B cell (primary cell): ENCODE data around the gene GSS. TPM values are rescaled to one million over a fixed set of nuclear protein-coding genes. Genes with fewer than 3 reads are reported as not detected.

Experiments used
- ATAC-seq: fragments of 200-7000 bp; cut with Tn5 transposase; one replicate; pipeline ENCODE4 v1.10.0; 2021; ENCODE audit warnings: low read depth, mild to moderate bottlenecking, moderate number of reproducible peaks, moderate library complexity
- CTCF ChIA-PET: fragments of 350-600 bp; sonication (Branson Sonifier 250); formaldehyde crosslinking; loops from one replicate; lab custom pipeline; 2021; ENCODE audit warnings: antibody characterized with exemption, inconsistent platforms; lab: Charles Lee
- POLR2A ChIA-PET: fragments of 350-600 bp; sonication (Branson Sonifier 250); formaldehyde crosslinking; loops from one replicate; lab custom pipeline; 2021; ENCODE audit warnings: antibody characterized with exemption; lab: Charles Lee
- DNase-seq: peaks from one replicate; pipeline ENCODE4 v3.0.0; 2013
- H2AFZ ChIP-seq: 2 replicates; pipeline ENCODE4 v1.6.1; 2012; ENCODE audit warnings: mild to moderate bottlenecking, low read depth, low read length; ENCODE audit not compliant: insufficient read depth, poor library complexity, severe bottlenecking
- H3K27ac ChIP-seq, 2 donors: 1 replicate in 1 of 2; 2 replicates in 1 of 2; pipeline ENCODE4 v1.5.1; 2012 to 2013; ENCODE audit warnings: low read length in 2 of 2, mild to moderate bottlenecking in 2 of 2, moderate library complexity in 1 of 2
- H3K27me3 ChIP-seq, 4 experiments: fragments of 200-600 bp in 1 of 4; sonication (generic) in 1 of 4; replicated peaks in 1 of 4; 1 replicate in 2 of 4; 2 replicates in 2 of 4; pipeline versions ENCODE4 v1.6.1 to v1.7.0; 2013 to 2016; ENCODE audit warnings: low read length in 3 of 4, mild to moderate bottlenecking in 2 of 4, mixed read lengths in 1 of 4, moderate library complexity in 1 of 4; ENCODE audit not compliant: insufficient read depth in 4 of 4, control insufficient read depth in 3 of 4; ENCODE audit errors: control extremely low read depth in 1 of 4
- H3K36me3 ChIP-seq, 2 experiments: replicated peaks in 1 of 2; 1 replicate in 1 of 2; 2 replicates in 1 of 2; pipeline versions ENCODE4 v1.6.1 to v1.7.1; 2013; ENCODE audit warnings: low read length in 1 of 2; ENCODE audit not compliant: insufficient read depth in 2 of 2, control insufficient read depth in 1 of 2; ENCODE audit errors: control extremely low read depth in 1 of 2, extremely low read depth in 1 of 2
- H3K4me1 ChIP-seq, 2 donors: fragments of 200-600 bp in 1 of 2; sonication (generic) in 1 of 2; 1 replicate in 1 of 2; 2 replicates in 1 of 2; pipeline versions ENCODE4 v1.5.1 to v1.6.1; 2013 to 2017; ENCODE audit warnings: low read length in 2 of 2; ENCODE audit not compliant: control insufficient read depth in 2 of 2, insufficient read depth in 2 of 2
- H3K4me2 ChIP-seq: replicated peaks from 2 replicates; pipeline ENCODE3; 2012; ENCODE audit warnings: mild to moderate bottlenecking, low read depth, low read length; ENCODE audit not compliant: poor library complexity, severe bottlenecking
- H3K4me3 ChIP-seq, 5 experiments: fragments of 200-600 bp in 1 of 5; sonication (generic) in 1 of 5; 1 replicate in 3 of 5; 2 replicates in 2 of 5; pipeline versions ENCODE4 v1.5.1 to v1.7.0; 2011 to 2016; ENCODE audit warnings: low read length in 4 of 5, mild to moderate bottlenecking in 4 of 5, low read depth in 2 of 5, control low read depth in 1 of 5, moderate library complexity in 1 of 5; ENCODE audit not compliant: insufficient read depth in 1 of 5; ENCODE audit errors: control extremely low read depth in 1 of 5, extremely low read depth in 1 of 5
- H3K79me2 ChIP-seq: fragments of 200-600 bp; sonication (generic); one replicate; pipeline ENCODE4 v1.6.0; 2016; ENCODE audit warnings: low read length; ENCODE audit not compliant: control insufficient read depth, insufficient read depth
- H3K9ac ChIP-seq: fragments of 200-600 bp; sonication (generic); 2 replicates; pipeline ENCODE4 v1.6.1; 2017; ENCODE audit warnings: mild to moderate bottlenecking, low read length, moderate library complexity
- H3K9me3 ChIP-seq, 3 donors: one replicate each; pipeline versions ENCODE4 v1.6.1 to v1.7.1; 2013; ENCODE audit warnings: low read length in 2 of 3; ENCODE audit not compliant: control insufficient read depth in 2 of 3, insufficient read depth in 1 of 3; ENCODE audit errors: control extremely low read depth in 1 of 3
- H4K20me1 ChIP-seq: 2 replicates; pipeline ENCODE4 v1.6.0; 2012; ENCODE audit warnings: mild to moderate bottlenecking, low read length; ENCODE audit not compliant: insufficient read depth, control insufficient read depth, poor library complexity, severe bottlenecking
- H3K27ac Mint-ChIP-seq: one replicate; pipeline ENCODE4 v1.8.0; 2021; ENCODE audit warnings: mixed read lengths
- H3K27me3 Mint-ChIP-seq: one replicate; pipeline ENCODE4 v1.8.0; 2021; ENCODE audit warnings: mixed read lengths
- H3K4me1 Mint-ChIP-seq: one replicate; pipeline ENCODE4 v1.8.0; 2021; ENCODE audit warnings: mixed read lengths
- H3K4me3 Mint-ChIP-seq: one replicate; pipeline ENCODE4 v1.8.0; 2021; ENCODE audit warnings: mixed read lengths
- H3K9me3 Mint-ChIP-seq: one replicate; pipeline ENCODE4 v1.8.0; 2022; ENCODE audit warnings: mixed read lengths; ENCODE audit not compliant: insufficient read depth
- CTCF ChIP-seq: fragments of 200-600 bp; IDR thresholded peaks from one replicate; pipeline ENCODE4 v1.8.0; 2022; ENCODE audit warnings: antibody characterized with exemption, mild to moderate bottlenecking
- EZH2 ChIP-seq: IDR thresholded peaks from 2 replicates; pipeline ENCODE4 v1.6.1; 2012; ENCODE audit warnings: borderline replicate concordance, low read depth, mild to moderate bottlenecking, moderate library complexity, low read length; ENCODE audit not compliant: insufficient read depth, poor library complexity, severe bottlenecking
- WGBS: methylation state at CpG from one replicate; pipeline ENCODE4 v1.1.5; 2013; ENCODE audit warnings: missing lambda C conversion rate; ENCODE audit not compliant: insufficient coverage; 5-methylcytosine and 5-hydroxymethylcytosine counted together
- intact Hi-C: fragments of 100-400 bp; cut with micrococcal nuclease; formaldehyde crosslinking; loops from one replicate; pipeline ENCODE4 v1.10.0; 2022
- polyA plus RNA-seq: library from polyadenylated mRNA; depleted of rRNA; stranded (reverse); fragments of >200 nt; gene quantifications from 2 replicates; pipeline ENCODE4 v1.2.3, GENCODE V29; 2012
- total RNA-seq, 2 donors: library from RNA; stranded (reverse); fragments of 120-200 nt in 1 of 2; gene quantifications; 1 replicate in 1 of 2; 2 replicates in 1 of 2; pipeline versions ENCODE4 v1.2.3 to v1.2.4, GENCODE V29; 2013 to 2022

The GSS gene
- total and polyA plus RNA-seq, 2 donors (not counting 1 experiment from before 2014, with no cell fraction given) = 22.5 to 28.6 TPM

DNA sequence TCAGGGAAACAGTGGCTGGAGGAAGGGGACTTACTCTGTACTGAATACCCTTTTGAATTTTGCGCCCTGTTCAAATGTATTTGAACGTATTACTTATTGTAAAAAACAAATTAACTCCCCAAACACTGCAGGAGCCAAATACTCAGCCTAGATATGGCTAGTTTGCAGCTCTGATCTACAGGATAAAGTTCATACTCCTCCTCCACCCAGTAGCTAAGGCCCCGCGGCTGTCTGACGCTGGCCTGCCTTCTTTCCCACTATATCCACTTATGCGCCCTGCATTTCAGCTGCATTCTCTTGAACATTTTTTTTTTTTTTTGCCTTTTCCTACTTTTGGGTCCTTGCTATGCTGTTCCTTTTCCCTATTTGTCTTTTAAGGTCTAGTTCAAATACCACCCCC is 6.5 kb downstream of the GSS start:
- Histone ChIP-seq H3K9me3 (no peaks in the 10 kb centered on the region), H3K9ac (no peak overlapping the region), H3K4me1 (no peaks in the 10 kb centered on the region), H4K20me1 (no peaks in the 10 kb centered on the region), H3K4me2 (no peak overlapping the region), H3K27ac (no peak overlapping the region), H3K79me2 (no peaks in the 10 kb centered on the region), H3K27me3 (no peaks in the 10 kb centered on the region), H2AFZ (no peak overlapping the region), H3K36me3 (peaks cover 1 to 6% of the 10 kb centered on the region in 2 experiments), H3K4me3 (no peak overlapping the region)
- no peak for ATAC-seq
- DNase-seq = no peak
- POLR2A ChIA-PET = no interaction called here
- Mint-ChIP-seq H3K4me3 (no peak overlapping the region), H3K27me3 (no peaks in the 10 kb centered on the region), H3K27ac (no peak overlapping the region), H3K4me1 (peaks cover 5% of the 10 kb centered on the region), H3K9me3 (no peaks in the 10 kb centered on the region)
- TF ChIP-seq CTCF (no peak), EZH2 (no peak)
- CTCF ChIA-PET = interaction anchor here (0.5 to 0.7 kb wide), 2 partner anchors 112 to 162 kb away, joined by 3 to 4 read pairs; no protein-coding TSS in a partner anchor
- intact Hi-C loops = no loop called here
- 96% methylated on average over 4 of the region's 6 CpGs for WGBS

DNA sequence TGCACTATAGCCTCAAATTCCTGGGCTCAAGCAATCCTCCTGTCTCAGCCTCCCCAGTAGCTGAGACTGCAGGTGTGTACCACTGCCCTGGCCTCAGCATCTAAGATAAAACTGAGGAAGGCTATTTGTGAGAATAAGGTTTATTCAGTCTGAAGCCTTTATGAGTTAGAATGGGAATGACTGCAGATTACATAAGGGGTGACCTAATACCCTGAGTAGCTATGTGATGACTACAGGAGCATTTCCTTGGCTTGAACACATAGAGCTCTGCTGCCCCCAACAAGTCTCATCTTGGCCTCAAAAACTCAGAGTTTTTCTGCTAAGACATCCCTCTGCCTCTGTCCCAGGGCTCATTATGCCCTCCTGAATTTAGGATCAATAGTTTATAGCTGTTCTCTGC is 7.6 kb downstream of the GSS start:
- Histone ChIP-seq H3K4me2 (no peak overlapping the region), H3K9ac (no peak overlapping the region), H3K27ac (no peak overlapping the region), H3K27me3 (no peaks in the 10 kb centered on the region), H4K20me1 (no peaks in the 10 kb centered on the region), H3K36me3 (peaks cover 3 to 12% of the 10 kb centered on the region in 2 experiments), H3K79me2 (no peaks in the 10 kb centered on the region), H2AFZ (no peak overlapping the region), H3K9me3 (no peaks in the 10 kb centered on the region), H3K4me3 (no peak overlapping the region), H3K4me1 (no peaks in the 10 kb centered on the region)
- ATAC-seq (no peak), DNase-seq (no peak)
- intact Hi-C loops = no loop called here
- TF ChIP-seq CTCF (no peak), EZH2 (no peak)
- H3K27ac Mint-ChIP-seq = no peak overlapping the region
- ChIA-PET POLR2A (no interaction called here), CTCF (no interaction called here)
- peaks cover 5% of the 10 kb centered on the region for H3K4me1 Mint-ChIP-seq
- no peaks in the 10 kb centered on the region for H3K9me3 Mint-ChIP-seq
- H3K4me3 Mint-ChIP-seq = no peak overlapping the region
- no peaks in the 10 kb centered on the region for H3K27me3 Mint-ChIP-seq
